HPDE6-E6E7 (cell line): ENCODE results near the gene DCUN1D5.
"Not testable (repeated sequence)": the region's sequence is repeated elsewhere in the genome, so short reads cannot be mapped to it uniquely, and the experiment has no call there.

Experiments
- DNase-seq: peaks from one replicate; pipeline ENCODE4 v3.0.0; 2011; ENCODE audit warnings: missing footprints; ENCODE audit errors: extremely low spot score

Gene DCUN1D5

DNA sequence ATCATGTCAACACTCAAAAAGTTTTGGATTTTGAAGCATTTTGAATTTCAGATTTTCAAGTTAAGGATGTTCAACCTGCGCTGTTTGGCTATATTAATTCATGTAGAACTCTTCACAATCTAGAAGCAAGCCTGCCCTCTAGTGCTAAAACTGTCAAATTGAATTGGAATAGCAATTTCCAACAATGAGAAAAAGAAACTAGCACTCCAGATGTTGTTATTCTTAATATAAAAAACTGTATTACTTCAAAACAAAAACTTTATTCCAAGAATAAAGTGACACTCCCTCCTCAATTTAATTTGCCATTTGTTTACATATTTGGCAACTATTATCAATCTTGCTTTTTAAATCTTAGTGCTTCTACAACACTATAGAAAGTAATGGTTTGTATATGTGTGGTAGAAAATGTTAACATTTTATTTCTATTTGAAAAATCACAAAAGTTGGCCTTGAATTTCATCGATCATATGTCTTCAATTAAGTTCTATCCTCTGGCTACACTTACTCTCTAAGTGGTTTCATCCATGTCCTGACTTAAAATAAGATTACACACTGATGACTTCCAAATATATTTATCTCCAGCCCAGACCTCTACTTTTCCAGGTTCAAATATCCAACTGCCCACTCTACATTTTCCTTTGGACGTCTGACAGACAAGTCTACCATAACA, 36.6 kb downstream of the DCUN1D5 start:
- no peak for DNase-seq

DNA sequence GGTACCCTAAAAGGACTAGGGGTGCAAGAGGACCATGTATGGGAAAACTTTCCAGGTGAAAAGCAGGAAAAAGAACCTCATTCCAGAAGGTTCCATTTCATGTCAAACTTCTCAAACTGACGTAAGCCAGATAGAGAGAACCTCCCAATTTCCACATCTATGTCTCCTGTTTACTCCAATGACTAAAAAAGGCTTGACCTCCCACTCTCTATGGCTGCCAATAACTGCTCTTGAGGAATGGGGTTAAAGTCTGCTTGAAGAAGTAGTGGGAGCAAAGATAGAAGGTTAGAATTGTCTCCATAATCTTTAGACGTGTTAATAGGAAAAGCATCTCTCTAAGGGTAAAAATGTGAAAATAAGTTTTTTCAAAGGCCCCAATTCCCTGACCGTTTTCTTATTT, 38.0 kb downstream of the DCUN1D5 start:
- DNase-seq, result no peak

DNA sequence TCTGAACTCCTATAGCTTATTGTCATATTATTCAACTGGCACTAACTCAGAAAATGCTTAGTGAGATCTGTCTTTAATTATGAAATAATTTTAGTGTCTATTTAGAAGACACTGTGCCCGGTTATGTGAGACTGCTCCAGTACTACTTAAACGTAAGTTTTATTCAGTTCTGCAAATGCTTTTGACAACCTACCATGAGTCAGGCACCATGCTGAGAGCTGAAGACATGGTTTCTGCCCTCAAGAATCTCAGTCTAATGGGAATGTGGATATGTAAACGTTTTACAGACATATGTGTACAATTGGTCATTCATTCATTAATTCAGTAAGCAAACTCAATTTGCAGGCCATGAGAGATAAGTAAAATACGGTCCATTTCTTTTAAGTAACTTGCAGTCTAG, 40.0 kb downstream of the DCUN1D5 start:
- no peak for DNase-seq

DNA sequence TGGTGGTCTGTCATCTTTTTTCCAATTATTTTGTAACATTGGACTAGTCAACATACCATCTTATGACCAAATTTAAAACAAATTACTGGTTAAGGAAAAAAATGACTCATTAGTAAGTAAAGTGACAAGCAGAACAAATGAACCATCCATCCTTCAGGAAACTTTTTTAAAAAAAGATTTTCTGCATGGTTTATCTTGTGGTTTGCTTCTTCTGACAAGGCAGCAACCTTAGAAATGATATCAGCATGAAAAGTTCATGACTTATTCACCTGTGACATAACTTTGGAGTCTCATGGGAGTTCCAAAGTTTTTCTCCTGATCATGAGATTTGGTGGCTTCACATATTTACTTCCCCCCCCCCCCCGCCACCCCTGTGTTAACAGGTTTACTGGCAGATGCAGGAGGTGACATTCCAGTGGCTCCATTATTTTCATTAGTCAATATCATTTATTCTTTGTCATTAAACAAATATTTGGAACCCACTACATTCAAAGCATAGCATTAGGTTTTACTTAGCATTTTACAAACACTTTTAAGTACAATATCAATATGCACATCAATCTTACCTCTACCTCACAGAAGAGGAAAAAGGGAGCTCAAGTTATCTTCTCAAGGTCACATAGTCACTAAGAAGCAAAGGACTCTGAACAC, 40.7 kb downstream of the DCUN1D5 start:
- no peak for DNase-seq

DNA sequence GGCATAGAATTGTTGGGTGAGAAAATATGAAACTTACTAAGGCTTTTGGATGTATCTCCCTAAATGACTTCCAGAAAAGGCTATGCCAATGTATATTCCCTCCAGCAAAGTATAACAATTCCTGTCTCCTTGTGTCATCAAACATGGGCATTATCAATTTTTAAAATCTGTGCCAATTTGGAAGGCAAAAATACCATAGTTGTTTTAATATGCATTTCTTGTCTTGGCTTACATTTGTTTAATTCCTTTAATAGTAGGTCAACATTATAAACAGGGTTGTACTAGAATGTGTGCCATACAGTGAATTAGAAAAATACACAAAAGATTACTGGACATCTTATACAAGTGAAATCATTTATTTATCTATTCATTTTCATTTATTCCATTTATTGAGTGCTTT, 41.6 kb downstream of the DCUN1D5 start:
- no peak for DNase-seq

DNA sequence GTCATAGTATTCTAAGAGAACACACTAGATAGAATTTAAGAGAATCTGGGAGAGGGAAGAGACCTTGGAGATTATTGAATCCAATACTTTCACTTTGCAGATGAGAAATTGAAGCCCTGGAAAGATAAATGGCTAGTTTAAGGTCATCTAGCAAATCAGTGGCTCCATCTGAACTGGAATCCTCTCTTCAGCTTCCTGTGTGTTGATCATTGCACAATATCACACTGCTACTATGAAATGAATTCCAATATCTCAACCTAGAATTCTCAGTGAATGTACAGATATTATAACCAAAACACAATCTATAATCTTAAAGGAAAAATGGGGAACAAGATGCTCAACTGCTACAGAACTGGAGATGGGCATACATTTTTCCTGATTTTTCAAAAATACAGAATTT, 44.1 kb downstream of the DCUN1D5 start:
- DNase-seq, result no peak

DNA sequence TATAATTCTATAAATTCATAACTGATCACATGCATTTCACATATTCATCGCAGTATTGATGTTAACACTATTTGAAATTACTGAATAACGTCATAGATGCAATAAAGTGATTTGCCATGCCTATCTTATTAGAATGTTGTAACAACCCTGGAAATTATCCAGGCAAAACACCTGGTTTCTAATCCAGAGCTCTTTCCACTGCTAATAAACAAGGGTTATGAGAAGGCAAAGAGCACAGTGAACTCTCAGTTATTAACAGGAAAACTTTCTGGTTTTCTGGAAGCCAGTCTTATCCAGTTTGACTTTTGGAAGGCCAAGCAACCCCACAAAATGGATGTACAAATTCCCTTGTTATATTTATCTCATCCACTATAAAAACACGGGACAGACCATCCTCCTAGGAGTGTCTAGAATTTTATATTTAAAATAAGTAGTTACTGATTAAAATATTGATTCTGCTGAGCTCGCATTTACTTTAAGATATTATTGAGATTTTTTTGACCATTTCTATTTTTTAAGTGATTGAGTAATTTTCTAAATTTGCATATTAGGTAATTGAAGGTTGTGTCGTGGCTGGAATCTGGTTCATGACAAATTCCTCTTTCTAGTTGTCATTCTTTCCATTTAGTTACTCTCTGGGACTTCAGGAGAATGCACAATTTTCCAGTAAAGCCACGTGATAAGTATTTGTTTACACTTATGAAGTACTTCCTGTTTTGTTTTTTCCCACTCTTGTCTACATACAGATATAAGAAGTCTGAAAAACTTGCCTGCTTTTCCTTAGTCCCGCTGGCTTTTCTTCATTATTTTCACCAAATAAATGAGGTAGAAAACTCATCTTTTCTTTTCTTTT, 47.9 kb downstream of the DCUN1D5 start:
- DNase-seq, result no peak

DNA sequence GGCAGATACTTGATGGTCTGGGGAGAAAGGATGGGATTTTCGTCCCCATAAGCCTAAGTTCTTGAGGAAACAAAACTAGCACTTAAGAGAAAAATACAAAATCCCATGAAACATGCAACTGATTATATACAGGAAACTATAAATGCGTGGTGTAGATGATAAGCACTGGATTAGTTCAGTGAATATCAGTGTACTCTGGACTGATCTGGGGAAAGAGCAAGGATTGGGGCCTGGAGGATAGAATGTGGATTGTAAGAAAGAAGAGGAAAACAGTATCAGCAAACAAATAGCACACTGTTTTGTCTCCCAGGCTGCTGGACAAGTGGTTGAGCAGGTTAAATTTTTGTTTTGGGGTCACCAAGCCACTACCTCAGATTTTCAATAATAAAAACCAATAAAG, 49.8 kb downstream of the DCUN1D5 start:
- DNase-seq, result no peak

DNA sequence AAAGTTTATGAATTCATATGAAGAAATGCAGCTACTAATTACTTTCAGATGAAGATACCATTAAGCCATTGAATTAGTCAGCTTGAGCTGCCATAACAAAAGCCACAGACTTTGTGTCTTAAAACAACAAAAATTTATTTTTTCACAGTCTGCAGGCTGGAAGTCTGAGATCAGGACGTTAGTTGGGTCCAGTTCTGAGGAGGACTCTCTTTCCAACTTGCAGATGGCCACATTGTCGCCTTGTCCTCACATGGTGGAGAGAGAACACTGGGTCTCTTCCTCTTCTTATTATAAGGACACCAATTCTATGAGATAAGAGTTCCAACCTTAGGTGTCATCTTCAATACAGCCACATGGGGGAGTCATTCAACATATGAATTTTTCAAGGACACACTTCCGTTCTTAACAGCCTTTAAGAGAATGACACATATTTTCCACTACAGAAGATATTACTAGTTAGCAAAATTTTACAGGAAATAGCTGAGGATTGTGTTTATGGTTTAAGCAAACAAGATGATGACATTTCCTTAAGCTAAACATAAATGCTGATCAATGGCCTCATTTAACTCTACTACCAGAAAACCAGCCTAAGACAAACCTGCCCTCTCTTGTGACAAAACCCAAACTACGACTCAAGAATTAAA, 56.0 kb downstream of the DCUN1D5 start:
- peak; percentile 35 for DNase-seq

DNA sequence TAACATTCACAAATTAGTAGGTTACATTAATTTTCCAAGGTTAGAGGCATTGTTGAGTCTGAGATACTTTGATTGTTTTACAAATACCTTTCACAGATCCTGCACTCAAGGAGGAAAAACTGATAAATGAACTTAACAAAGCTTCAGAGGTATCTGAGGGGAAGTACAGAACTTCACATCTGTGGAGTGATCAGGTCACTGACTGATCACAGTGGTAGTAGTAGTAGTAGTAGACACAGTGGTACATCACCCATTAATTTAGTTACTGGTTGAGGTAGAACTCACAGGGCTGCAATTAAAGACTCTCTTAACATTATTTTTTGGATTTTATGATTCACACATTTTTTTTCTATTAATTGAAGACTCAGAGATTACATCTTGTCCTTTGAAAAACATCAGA, 56.7 kb downstream of the DCUN1D5 start:
- no peak for DNase-seq

DNA sequence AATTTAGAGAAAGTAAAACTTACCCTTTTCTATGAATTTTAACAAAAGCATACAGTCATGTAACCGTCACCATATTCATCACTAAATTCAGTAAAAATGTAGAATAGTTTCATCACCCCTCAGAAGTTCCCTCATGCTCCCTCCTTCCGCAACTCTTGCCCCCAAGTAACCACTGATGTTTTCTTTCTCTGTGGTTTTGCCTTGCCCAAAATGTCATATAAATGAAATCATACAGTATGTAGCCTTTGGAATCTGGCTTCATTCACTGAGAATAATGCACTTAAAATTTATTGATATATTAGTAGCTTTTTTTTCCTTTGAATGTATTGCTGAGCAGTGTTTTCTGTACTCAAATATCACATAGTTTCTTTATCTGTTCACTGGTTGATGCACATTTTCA, 60.1 kb downstream of the DCUN1D5 start:
- DNase-seq, result no peak

DNA sequence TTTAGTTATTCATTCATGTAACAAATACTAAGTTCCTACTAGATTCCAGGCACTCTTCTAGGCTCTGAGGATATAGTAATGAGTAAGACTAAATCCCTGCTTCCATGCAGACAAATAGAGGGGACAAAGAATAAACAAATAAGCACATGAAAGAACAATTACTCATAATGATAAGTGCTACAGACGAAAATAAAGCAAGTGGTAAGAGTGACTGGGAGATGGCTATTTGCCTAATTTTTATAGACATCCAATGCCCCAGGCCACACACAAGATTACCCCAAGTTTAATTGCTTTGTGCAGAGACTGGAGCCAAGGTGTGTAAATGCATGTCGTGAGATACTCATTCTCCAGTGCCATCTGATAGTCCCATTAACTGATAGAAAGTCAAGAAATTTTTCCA, 62.6 kb downstream of the DCUN1D5 start:
- no peak for DNase-seq

DNA sequence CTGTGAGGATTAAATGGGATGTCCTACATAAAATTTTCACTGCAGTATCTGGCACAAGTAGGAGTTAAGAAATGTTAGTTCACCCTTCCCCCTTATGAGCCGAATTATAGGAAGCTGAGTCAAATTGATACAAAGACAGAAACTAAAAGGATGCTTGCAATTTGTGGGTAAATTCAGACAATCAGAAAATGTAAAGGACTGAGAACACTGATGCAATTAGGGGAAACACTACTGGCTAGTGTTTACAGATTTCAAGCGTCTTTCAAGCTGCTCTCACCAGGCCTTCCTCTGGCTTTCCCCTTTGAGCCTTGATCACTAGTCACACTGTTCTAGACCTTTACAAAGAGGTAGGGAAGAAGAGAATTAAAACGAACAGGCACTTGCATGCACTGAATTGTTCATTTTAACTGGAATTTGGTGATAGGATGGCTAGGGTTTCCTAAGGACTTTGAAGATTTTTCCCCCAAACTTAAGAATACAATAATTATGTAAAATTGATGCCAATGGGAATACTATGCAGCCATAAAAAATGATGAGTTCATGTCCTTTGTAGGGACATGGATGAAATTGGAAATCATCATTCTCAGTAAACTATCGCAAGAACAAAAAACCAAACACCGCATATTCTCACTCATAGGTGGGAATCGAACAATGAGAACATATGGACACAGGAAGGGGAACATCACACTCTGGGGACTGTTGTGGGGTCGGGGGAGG, 63.5 kb downstream of the DCUN1D5 start:
- DNase-seq, result not testable (repeated sequence)

DNA sequence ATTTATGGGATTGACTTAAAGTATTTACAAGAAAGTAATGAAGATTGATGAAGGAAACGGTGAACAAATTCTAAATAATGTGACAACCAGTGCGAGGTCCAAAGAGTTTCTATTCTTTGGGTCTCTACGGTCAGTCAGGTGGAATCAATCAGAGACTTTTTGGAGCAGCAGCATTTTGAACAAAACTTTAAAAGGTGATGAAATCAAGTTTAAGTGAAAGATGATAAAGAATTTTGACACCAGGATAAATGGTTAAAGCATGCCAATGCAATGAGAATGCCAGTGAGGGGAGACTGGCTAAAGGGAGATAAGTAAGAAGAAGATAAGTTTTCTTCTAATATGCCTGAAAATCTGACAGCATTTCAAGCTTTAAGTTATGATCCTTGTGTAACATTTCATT, 67.9 kb downstream of the DCUN1D5 start:
- no peak for DNase-seq

DNA sequence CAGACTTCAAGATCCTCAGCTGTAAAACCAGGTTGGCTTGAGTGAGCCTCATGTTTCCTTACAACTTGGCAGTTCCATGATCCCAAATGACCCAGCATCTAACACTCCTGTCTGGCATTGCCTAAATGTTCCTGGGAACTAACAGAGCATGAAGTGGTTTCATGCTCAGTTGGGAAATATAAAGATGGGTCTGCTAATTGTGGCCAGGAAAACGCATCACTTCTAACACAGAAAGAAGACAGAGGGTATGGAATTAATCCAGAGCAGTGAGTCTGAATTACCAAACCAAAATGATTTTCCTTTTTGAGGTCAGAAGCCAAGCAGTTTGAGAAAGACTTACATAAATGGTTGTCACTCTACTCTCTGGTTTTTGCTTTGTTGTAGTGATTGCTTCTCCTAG, 75.9 kb downstream of the DCUN1D5 start:
- DNase-seq, result no peak

DNA sequence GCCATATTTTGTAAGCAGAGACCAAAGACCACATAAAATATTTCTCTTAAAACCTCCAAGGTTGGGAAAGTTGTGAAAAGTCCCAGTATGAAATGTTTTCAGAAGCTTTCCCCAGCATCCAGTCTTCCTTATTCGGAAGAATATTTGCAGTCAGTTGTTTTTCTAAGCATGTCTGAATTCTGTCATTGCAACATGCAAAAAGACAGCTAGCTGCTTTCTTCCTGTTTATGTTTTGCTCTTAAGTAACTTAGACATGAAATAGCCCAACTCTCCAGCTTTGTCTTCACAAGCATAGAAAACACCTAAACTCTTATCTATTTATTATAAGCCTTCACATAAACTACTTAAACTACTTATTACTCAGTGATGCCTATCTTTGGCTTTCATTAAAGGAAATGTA, 78.5 kb downstream of the DCUN1D5 start:
- no peak for DNase-seq
